Muscle of leg (tissue), 11 donors: ENCODE data around the gene MOB3C. TPM values are rescaled to one million over a fixed set of nuclear protein-coding genes. Genes with fewer than 3 reads are reported as not detected.

Source experiments
- DNase-seq: peaks from one replicate; pipeline ENCODE4 v3.0.0; 2013
- H3K27ac ChIP-seq: one replicate; pipeline ENCODE4 v1.5.1; 2013; ENCODE audit warnings: mild to moderate bottlenecking, low read length, control low read depth
- H3K27me3 ChIP-seq: one replicate; pipeline ENCODE4 v1.6.1; 2013; ENCODE audit warnings: low read length; ENCODE audit not compliant: control insufficient read depth, insufficient read depth
- H3K36me3 ChIP-seq: one replicate; pipeline ENCODE4 v1.6.1; 2013; ENCODE audit warnings: low read length; ENCODE audit not compliant: control insufficient read depth, insufficient read depth
- H3K4me1 ChIP-seq: one replicate; pipeline ENCODE4 v1.6.1; 2013; ENCODE audit warnings: low read length; ENCODE audit not compliant: control insufficient read depth, insufficient read depth
- H3K4me3 ChIP-seq: one replicate; pipeline ENCODE4 v1.5.1; 2013; ENCODE audit warnings: low read length, control low read depth
- H3K9me3 ChIP-seq: replicated peaks from 2 replicates; pipeline ENCODE4 v1.6.1; 2013; ENCODE audit warnings: low read depth, low read length; ENCODE audit not compliant: control insufficient read depth
- WGBS: methylation state at CpG from one replicate; pipeline ENCODE4 v1.1.5; 2013; ENCODE audit warnings: missing lambda C conversion rate; ENCODE audit not compliant: insufficient coverage; 5-methylcytosine and 5-hydroxymethylcytosine counted together
- polyA plus RNA-seq, 8 donors: library from polyadenylated mRNA; unstranded; fragments of 120-200 nt; gene quantifications; one replicate each; pipeline versions ENCODE4 v1.2.1 to v1.2.3, GENCODE V29; 2013; ENCODE audit warnings: inconsistent platforms in 1 of 8, low replicate concordance in 1 of 8; ENCODE audit not compliant: insufficient read length in 8 of 8, insufficient read depth in 1 of 8
- total RNA-seq: library from RNA; stranded (reverse); fragments of 120-200 nt; gene quantifications from one replicate; pipeline ENCODE4 v1.2.4, GENCODE V29; 2013

MOB3C gene
- total and polyA plus RNA-seq, 9 donors = 11.9 to 14.2 (median 12.6) TPM

GRCh38 chr1:46596036-46596435, 20.6 kb downstream of the MOB3C start:
- Histone ChIP-seq H3K9me3 (no peaks in the 10 kb centered on the region), H3K36me3 (peaks cover 24% of the 10 kb centered on the region), H3K4me1 (no peaks in the 10 kb centered on the region), H3K4me3 (no peak overlapping the region), H3K27ac (no peak overlapping the region), H3K27me3 (no peaks in the 10 kb centered on the region)
- no CpG with 5 or more reads among the region's 1 CpG for WGBS
- DNase-seq = no peak

- no CpG with 5 or more reads among the region's 3 CpGs for WGBS
- H3K4me1 ChIP-seq = no peaks in the 10 kb centered on the region
- H3K27ac ChIP-seq = no peak overlapping the region
- H3K27me3 ChIP-seq = no peaks in the 10 kb centered on the region
- H3K9me3 ChIP-seq = no peaks in the 10 kb centered on the region
- H3K36me3 ChIP-seq = peaks cover 30% of the 10 kb centered on the region
- peak; percentile 82 for DNase-seq
- no peak overlapping the region for H3K4me3 ChIP-seq
Observed at GRCh38 chr1:46595127-46595526, 21.5 kb downstream of the MOB3C start.

GRCh38 chr1:46594063-46594462, 22.5 kb downstream of the MOB3C start:
- Histone ChIP-seq H3K9me3 (no peaks in the 10 kb centered on the region), H3K4me3 (no peak overlapping the region), H3K27me3 (no peaks in the 10 kb centered on the region), H3K27ac (no peak overlapping the region), H3K4me1 (no peaks in the 10 kb centered on the region), H3K36me3 (peaks cover 35% of the 10 kb centered on the region)
- peak; percentile 71 for DNase-seq
- WGBS = 66% methylated on average over 3 of the region's 5 CpGs

- Histone ChIP-seq H3K9me3 (no peaks in the 10 kb centered on the region), H3K4me1 (no peaks in the 10 kb centered on the region), H3K4me3 (no peak overlapping the region), H3K27ac (no peak overlapping the region), H3K27me3 (no peaks in the 10 kb centered on the region), H3K36me3 (peaks cover 38% of the 10 kb centered on the region)
- DNase-seq = no peak
- 84% methylated on average over 3 of the region's 4 CpGs for WGBS
Observed at GRCh38 chr1:46592823-46593222, 23.8 kb downstream of the MOB3C start.

GRCh38 chr1:46589529-46589928, 27.1 kb downstream of the MOB3C start:
- no peaks in the 10 kb centered on the region for H3K27me3 ChIP-seq
- peaks cover 60% of the 10 kb centered on the region for H3K36me3 ChIP-seq
- no peak overlapping the region for H3K27ac ChIP-seq
- H3K4me1 ChIP-seq = no peaks in the 10 kb centered on the region
- DNase-seq = no peak
- H3K4me3 ChIP-seq = no peak overlapping the region
- 70% methylated on average over 1 of the region's 3 CpGs for WGBS
- no peaks in the 10 kb centered on the region for H3K9me3 ChIP-seq

- Histone ChIP-seq H3K36me3 (peaks cover 63% of the 10 kb centered on the region), H3K27me3 (no peaks in the 10 kb centered on the region), H3K27ac (no peak overlapping the region), H3K9me3 (no peaks in the 10 kb centered on the region), H3K4me3 (no peak overlapping the region), H3K4me1 (no peaks in the 10 kb centered on the region)
- WGBS = no CpG with 5 or more reads among the region's 7 CpGs
- DNase-seq = peak; percentile 77
Observed at GRCh38 chr1:46587069-46587468, 29.5 kb downstream of the MOB3C start.

- Histone ChIP-seq H3K36me3 (peaks cover 62% of the 10 kb centered on the region), H3K9me3 (no peaks in the 10 kb centered on the region), H3K4me1 (no peaks in the 10 kb centered on the region), H3K4me3 (no peak overlapping the region), H3K27ac (no peak overlapping the region), H3K27me3 (no peaks in the 10 kb centered on the region)
- no peak for DNase-seq
- 72% methylated on average over 7 of the region's 12 CpGs for WGBS
Observed at GRCh38 chr1:46585312-46585938, 31.2 kb downstream of the MOB3C start.

- H3K27ac ChIP-seq = no peak overlapping the region
- no CpG with 5 or more reads among the region's 5 CpGs for WGBS
- H3K4me1 ChIP-seq = no peaks in the 10 kb centered on the region
- peaks cover 65% of the 10 kb centered on the region for H3K36me3 ChIP-seq
- no peak for DNase-seq
- no peaks in the 10 kb centered on the region for H3K9me3 ChIP-seq
- H3K4me3 ChIP-seq = no peak overlapping the region
- no peaks in the 10 kb centered on the region for H3K27me3 ChIP-seq
Observed at GRCh38 chr1:46583494-46583893, 33.1 kb downstream of the MOB3C start.

GRCh38 chr1:46582972-46583371, 33.6 kb downstream of the MOB3C start:
- Histone ChIP-seq H3K27ac (no peak overlapping the region), H3K36me3 (peaks cover 70% of the 10 kb centered on the region), H3K9me3 (no peaks in the 10 kb centered on the region), H3K4me3 (no peak overlapping the region), H3K4me1 (no peaks in the 10 kb centered on the region), H3K27me3 (no peaks in the 10 kb centered on the region)
- DNase-seq = peak; percentile 39
- no CpG with 5 or more reads among the region's 7 CpGs for WGBS

GRCh38 chr1:46581681-46582455, 34.7 kb downstream of the MOB3C start:
- DNase-seq = no peak
- Histone ChIP-seq H3K27me3 (no peaks in the 10 kb centered on the region), H3K9me3 (no peaks in the 10 kb centered on the region), H3K27ac (no peak overlapping the region), H3K36me3 (peaks cover 73% of the 10 kb centered on the region), H3K4me1 (no peaks in the 10 kb centered on the region), H3K4me3 (no peak overlapping the region)
- WGBS = 83% methylated on average over 1 of the region's 4 CpGs
